Measurements from ENCODE around the gene NFIX. TPM values are rescaled to one million over a fixed set of nuclear protein-coding genes. Genes with fewer than 3 reads are reported as not detected.
A peak's percentile ranks its signal among the peaks of the same experiment; 100 is the strongest.
"Not testable (repeated sequence)": the region's sequence is repeated elsewhere in the genome, so short reads cannot be mapped to it uniquely, and the experiment has no call there.

Gene NFIX
- total RNA-seq, 1 experiment from 2014 or later = 69.7 TPM

DNA sequence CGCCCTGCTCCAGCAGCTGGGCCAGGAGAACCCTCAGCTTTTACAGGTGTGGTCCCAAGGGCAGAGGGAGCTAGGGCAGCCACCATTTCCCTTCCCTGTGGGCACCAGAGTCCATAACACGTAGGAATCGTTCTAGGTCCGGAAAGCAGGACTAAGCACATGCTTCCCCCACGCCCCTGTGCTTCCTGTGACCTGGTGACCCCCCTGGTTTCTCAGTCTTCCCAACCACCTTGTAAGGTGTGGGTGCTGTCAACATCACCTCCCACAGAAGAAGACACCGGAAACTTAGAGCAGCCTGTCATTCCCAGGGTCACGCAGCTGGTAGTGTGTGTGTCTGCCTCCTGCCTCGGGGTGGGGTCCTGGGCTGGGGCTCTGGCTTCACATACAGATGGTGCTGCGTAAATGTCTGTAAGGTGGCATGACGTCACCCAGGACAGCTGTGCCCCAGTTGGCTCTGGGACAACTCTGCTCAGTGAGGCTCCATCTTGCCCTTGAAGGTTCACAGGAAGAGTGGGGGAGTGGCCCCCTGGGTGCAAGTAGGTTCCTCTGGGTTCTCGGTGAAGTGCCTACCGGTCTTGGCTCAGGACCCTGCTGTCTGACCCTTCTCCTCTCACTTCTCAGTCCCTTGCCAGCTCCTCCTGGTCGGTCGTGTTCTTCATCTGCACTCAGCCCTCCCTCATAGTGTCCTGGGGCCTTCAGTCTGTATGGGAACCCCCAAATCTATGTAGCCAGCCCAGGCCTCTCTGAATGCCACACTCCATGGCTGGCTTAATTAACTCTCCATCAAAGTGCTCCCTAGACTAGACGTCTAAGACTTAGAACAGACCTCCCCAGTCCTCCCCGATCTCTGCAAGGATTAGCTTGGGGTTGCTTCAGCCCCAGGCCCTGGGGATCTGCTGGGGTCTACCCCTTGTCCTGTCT, 45.7 kb upstream of the NFIX start:
- H3K36me3 ChIP-seq (ENCODE audit: insufficient read depth, low read length, poor library complexity, severe bottlenecking) = peaks cover 83% of the 10 kb centered on the region
- no TSS peak for BruUV-seq (replicated peaks)
- ChIA-PET POLR2A (ENCODE audit: low non-redundant PET) (no interaction called here), CTCF (no interaction called here)
- H3K4me1 ChIP-seq (ENCODE audit: insufficient read depth, low read length, poor library complexity, severe bottlenecking) = peaks cover 33% of the 10 kb centered on the region
- intact Hi-C loops (cut with micrococcal nuclease; ENCODE audit: unreplicated experiment) = no loop called here
- no peak overlapping the region for H3K4me3 ChIP-seq (ENCODE audit: low read depth, low read length, poor library complexity, severe bottlenecking)
- DNase-seq (ENCODE audit: low spot score) = no peak
- TF ChIP-seq, protein P1, sequence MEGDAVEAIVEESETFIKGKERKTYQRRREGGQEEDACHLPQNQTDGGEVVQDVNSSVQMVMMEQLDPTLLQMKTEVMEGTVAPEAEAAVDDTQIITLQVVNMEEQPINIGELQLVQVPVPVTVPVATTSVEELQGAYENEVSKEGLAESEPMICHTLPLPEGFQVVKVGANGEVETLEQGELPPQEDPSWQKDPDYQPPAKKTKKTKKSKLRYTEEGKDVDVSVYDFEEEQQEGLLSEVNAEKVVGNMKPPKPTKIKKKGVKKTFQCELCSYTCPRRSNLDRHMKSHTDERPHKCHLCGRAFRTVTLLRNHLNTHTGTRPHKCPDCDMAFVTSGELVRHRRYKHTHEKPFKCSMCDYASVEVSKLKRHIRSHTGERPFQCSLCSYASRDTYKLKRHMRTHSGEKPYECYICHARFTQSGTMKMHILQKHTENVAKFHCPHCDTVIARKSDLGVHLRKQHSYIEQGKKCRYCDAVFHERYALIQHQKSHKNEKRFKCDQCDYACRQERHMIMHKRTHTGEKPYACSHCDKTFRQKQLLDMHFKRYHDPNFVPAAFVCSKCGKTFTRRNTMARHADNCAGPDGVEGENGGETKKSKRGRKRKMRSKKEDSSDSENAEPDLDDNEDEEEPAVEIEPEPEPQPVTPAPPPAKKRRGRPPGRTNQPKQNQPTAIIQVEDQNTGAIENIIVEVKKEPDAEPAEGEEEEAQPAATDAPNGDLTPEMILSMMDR (conservative IDR thresholded peaks at IDR 0.05; ENCODE audit: low read depth, low read length) = no peak
- TF ChIP-seq EZH2 (IDR thresholded peaks at IDR 0.05; ENCODE audit: borderline replicate concordance, low read depth, low read length, poor library complexity, severe bottlenecking) = no peak
- peak overlapping the region; percentile 27 for H3K27ac ChIP-seq (ENCODE audit: low read depth, low read length, poor library complexity, severe bottlenecking)
- H3K9me3 ChIP-seq (ENCODE audit: low read depth, low read length, poor library complexity, severe bottlenecking) = no peaks in the 10 kb centered on the region
- no peaks in the 10 kb centered on the region for H3K27me3 ChIP-seq (replicated peaks; ENCODE audit: insufficient read depth, low read depth, low read length, poor library complexity)

DNA sequence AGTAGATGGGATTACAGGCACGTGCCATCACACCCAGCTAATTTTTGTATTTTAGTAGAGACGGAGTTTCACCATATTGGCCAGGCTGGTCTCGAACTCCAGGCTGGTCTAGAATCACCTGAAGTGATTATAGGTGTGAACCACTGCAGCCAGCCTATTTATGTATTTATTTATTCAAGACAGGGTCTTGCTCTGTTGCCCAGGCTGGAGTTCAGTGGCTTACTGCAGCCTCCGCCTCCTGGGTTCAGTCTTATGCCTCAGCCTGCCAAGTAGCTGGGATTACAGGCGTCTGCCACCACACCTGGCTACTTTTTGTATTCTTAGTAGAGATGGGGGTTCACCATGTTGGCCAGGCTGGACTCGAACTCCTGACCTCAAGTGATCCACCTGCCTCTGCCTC, 43.2 kb upstream of the NFIX start:
- H3K4me3 ChIP-seq (ENCODE audit: low read depth, low read length, poor library complexity, severe bottlenecking); POLR2A ChIA-PET (ENCODE audit: low non-redundant PET); BruUV-seq (replicated peaks); H3K9me3 ChIP-seq (ENCODE audit: low read depth, low read length, poor library complexity, severe bottlenecking); intact Hi-C loops (cut with micrococcal nuclease; ENCODE audit: unreplicated experiment); H3K27ac ChIP-seq (ENCODE audit: low read depth, low read length, poor library complexity, severe bottlenecking); H3K27me3 ChIP-seq (replicated peaks; ENCODE audit: insufficient read depth, low read depth, low read length, poor library complexity); DNase-seq (ENCODE audit: low spot score): not testable (repeated sequence)
- H3K4me1 ChIP-seq (ENCODE audit: insufficient read depth, low read length, poor library complexity, severe bottlenecking) = peaks cover 38% of the 10 kb centered on the region
- peaks cover 79% of the 10 kb centered on the region for H3K36me3 ChIP-seq (ENCODE audit: insufficient read depth, low read length, poor library complexity, severe bottlenecking)
- CTCF ChIA-PET = interaction anchor here (0.6 kb wide), 1 partner anchor 15 kb away, joined by 12 read pairs; no protein-coding TSS in a partner anchor

DNA sequence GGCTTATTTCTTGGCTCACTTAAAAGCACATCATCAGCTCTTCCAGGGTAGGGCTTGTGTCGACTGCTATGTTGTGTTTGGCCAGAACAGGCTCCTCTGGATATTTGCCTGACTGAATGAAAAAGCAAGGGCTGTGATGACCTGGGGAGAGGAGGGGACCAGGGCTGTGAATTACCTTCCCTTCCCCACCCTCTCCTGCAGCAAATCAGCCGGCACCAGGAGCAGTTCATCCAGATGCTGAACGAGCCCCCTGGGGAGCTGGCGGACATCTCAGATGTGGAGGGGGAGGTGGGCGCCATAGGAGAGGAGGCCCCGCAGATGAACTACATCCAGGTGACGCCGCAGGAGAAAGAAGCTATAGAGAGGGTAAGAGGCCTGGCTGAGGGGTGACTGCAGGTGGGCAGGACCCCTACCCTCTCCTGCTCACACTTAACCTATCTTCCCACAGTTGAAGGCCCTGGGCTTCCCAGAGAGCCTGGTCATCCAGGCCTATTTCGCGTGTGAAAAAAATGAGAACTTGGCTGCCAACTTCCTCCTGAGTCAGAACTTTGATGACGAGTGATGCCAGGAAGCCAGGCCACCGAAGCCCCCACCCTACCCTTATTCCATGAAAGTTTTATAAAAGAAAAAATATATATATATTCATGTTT, 42.7 kb upstream of the NFIX start:
- ChIA-PET CTCF (interaction anchor here (0.6 kb wide), 1 partner anchor 15 kb away, joined by 12 read pairs; no protein-coding TSS in a partner anchor), POLR2A (ENCODE audit: low non-redundant PET) (interaction anchor here (0.5 to 0.6 kb wide), 2 partner anchors 15 to 212 kb away, joined by 15 to 17 read pairs; no protein-coding TSS in a partner anchor)
- intact Hi-C loops (cut with micrococcal nuclease; ENCODE audit: unreplicated experiment) = no loop called here
- TF ChIP-seq, protein P1 (conservative IDR thresholded peaks at IDR 0.05; ENCODE audit: low read depth, low read length) = no peak
- no peak for TF ChIP-seq EZH2 (IDR thresholded peaks at IDR 0.05; ENCODE audit: borderline replicate concordance, low read depth, low read length, poor library complexity, severe bottlenecking)
- Histone ChIP-seq H3K27ac (ENCODE audit: low read depth, low read length, poor library complexity, severe bottlenecking) (peak overlapping the region; percentile 24), H3K27me3 (replicated peaks; ENCODE audit: insufficient read depth, low read depth, low read length, poor library complexity) (no peaks in the 10 kb centered on the region), H3K9me3 (ENCODE audit: low read depth, low read length, poor library complexity, severe bottlenecking) (no peaks in the 10 kb centered on the region), H3K4me1 (ENCODE audit: insufficient read depth, low read length, poor library complexity, severe bottlenecking) (peaks cover 35% of the 10 kb centered on the region), H3K36me3 (ENCODE audit: insufficient read depth, low read length, poor library complexity, severe bottlenecking) (peaks cover 75% of the 10 kb centered on the region), H3K4me3 (ENCODE audit: low read depth, low read length, poor library complexity, severe bottlenecking) (no peak overlapping the region)
- no TSS peak for BruUV-seq (replicated peaks)
- DNase-seq (ENCODE audit: low spot score) = no peak

Measured in A673 (cell line).